HEK293 (cell line): ENCODE data around the gene SLC51B.
"Not testable (repeated sequence)": the region's sequence is repeated elsewhere in the genome, so short reads cannot be mapped to it uniquely, and the experiment has no call there.

ENCODE experiments used
- CTCF ChIA-PET: fragments of 350-600 bp; formaldehyde crosslinking; extraction: SDS; loops from one replicate; lab custom pipeline; 2021; ENCODE audit warnings: antibody characterized with exemption; lab: Yijun Ruan, JAX
- POLR2A ChIA-PET: fragments of 300-600 bp; formaldehyde crosslinking; extraction: SDS; loops from one replicate; lab custom pipeline; 2020; ENCODE audit warnings: antibody characterized with exemption, inconsistent platforms; lab: Yijun Ruan, JAX
- H3K27ac ChIP-seq: fragments of 200-500 bp; sonication (Bioruptor generic); 2 replicates; pipeline ENCODE4 v1.5.1; 2014; ENCODE audit warnings: low read depth, low read length, control low read depth, inconsistent platforms; ENCODE audit errors: extremely low read depth
- H3K36me3 ChIP-seq, 2 experiments: fragments of 200-500 bp in 1 of 2; sonication (Bioruptor generic) in 1 of 2; 1 replicate in 1 of 2; 2 replicates in 1 of 2; pipeline ENCODE4 v1.5.1; 2014 to 2017; ENCODE audit warnings: inconsistent platforms in 2 of 2, low read length in 2 of 2; ENCODE audit not compliant: control insufficient read depth in 2 of 2, insufficient read depth in 1 of 2
- H3K4me1 ChIP-seq: fragments of 200-500 bp; sonication (Bioruptor generic); 2 replicates; pipeline ENCODE4 v1.5.1; 2014; ENCODE audit warnings: mild to moderate bottlenecking, low read length, inconsistent platforms; ENCODE audit not compliant: control insufficient read depth, insufficient read depth
- H3K4me3 ChIP-seq: 2 replicates; pipeline ENCODE4 v1.5.1; 2011; ENCODE audit warnings: low read depth, mild to moderate bottlenecking, control low read depth, low read length, moderate library complexity
- H3K9me3 ChIP-seq: fragments of 200-500 bp; sonication (Bioruptor generic); 2 replicates; pipeline ENCODE4 v1.5.1; 2014; ENCODE audit warnings: low read depth, low read length, inconsistent platforms; ENCODE audit not compliant: control insufficient read depth, insufficient read depth
- ELK4 ChIP-seq: IDR thresholded peaks from 2 replicates; pipeline ENCODE4 v1.6.1; 2011; ENCODE audit warnings: mild to moderate bottlenecking, low read depth, low read length, borderline replicate concordance
- KLF8 ChIP-seq: fragments of 450-650 bp; formaldehyde crosslinking; IDR thresholded peaks from 2 replicates; pipeline ENCODE4 v1.5.1; 2016; ENCODE audit warnings: missing biosample characterization, missing genetic modification characterization
- MYNN ChIP-seq: fragments of 450-650 bp; formaldehyde crosslinking; IDR thresholded peaks from 2 replicates; pipeline ENCODE4 v1.5.1; 2016; ENCODE audit warnings: missing biosample characterization, missing genetic modification characterization, borderline replicate concordance
- TRIM28 ChIP-seq: IDR thresholded peaks from 2 replicates; pipeline ENCODE4 v1.6.1; 2011; ENCODE audit warnings: low read length, control low read depth, borderline replicate concordance
- TSHZ1 ChIP-seq: fragments of 450-650 bp; formaldehyde crosslinking; IDR thresholded peaks from 2 replicates; pipeline ENCODE4 v1.5.1; 2016; ENCODE audit warnings: missing biosample characterization, missing genetic modification characterization, borderline replicate concordance
- ZBTB1 ChIP-seq: fragments of 450-650 bp; formaldehyde crosslinking; IDR thresholded peaks from 2 replicates; pipeline ENCODE4 v1.5.1; 2016; ENCODE audit warnings: missing biosample characterization, missing genetic modification characterization
- ZFHX2 ChIP-seq: fragments of 450-650 bp; formaldehyde crosslinking; conservative IDR thresholded peaks from 2 replicates; pipeline ENCODE4 v1.5.1; 2016; ENCODE audit warnings: missing biosample characterization, missing genetic modification characterization
- ZFP41 ChIP-seq: fragments of 450-650 bp; formaldehyde crosslinking; IDR thresholded peaks from 2 replicates; pipeline ENCODE4 v1.5.1; 2016; ENCODE audit warnings: missing biosample characterization, missing genetic modification characterization, borderline replicate concordance
- ZNF221 ChIP-seq: fragments of 450-650 bp; formaldehyde crosslinking; IDR thresholded peaks from 2 replicates; pipeline ENCODE4 v1.5.1; 2017; ENCODE audit warnings: missing biosample characterization, missing genetic modification characterization, borderline replicate concordance
- ZNF248 ChIP-seq: fragments of 450-650 bp; formaldehyde crosslinking; IDR thresholded peaks from 2 replicates; pipeline ENCODE4 v1.5.1; 2017; ENCODE audit warnings: missing biosample characterization, missing genetic modification characterization
- ZNF473 ChIP-seq: fragments of 450-650 bp; formaldehyde crosslinking; IDR thresholded peaks from 2 replicates; pipeline ENCODE4 v1.5.1; 2017; ENCODE audit warnings: missing biosample characterization, missing genetic modification characterization
- ZNF529 ChIP-seq: fragments of 450-650 bp; formaldehyde crosslinking; IDR thresholded peaks from 2 replicates; pipeline ENCODE4 v1.5.1; 2017; ENCODE audit warnings: missing genetic modification characterization, missing biosample characterization; ENCODE audit not compliant: insufficient replicate concordance
- ZSCAN18 ChIP-seq: fragments of 450-650 bp; formaldehyde crosslinking; IDR thresholded peaks from 2 replicates; pipeline ENCODE4 v1.5.1; 2016; ENCODE audit warnings: missing biosample characterization, missing genetic modification characterization
- ZSCAN4 ChIP-seq: fragments of 450-650 bp; formaldehyde crosslinking; IDR thresholded peaks from 2 replicates; pipeline ENCODE4 v1.5.1; 2017; ENCODE audit warnings: missing biosample characterization, missing genetic modification characterization

Gene SLC51B

GRCh38 chr15:65099336-65099735, 54.1 kb downstream of the SLC51B start:
- Histone ChIP-seq H3K27ac (no peak overlapping the region), H3K4me3 (no peak overlapping the region), H3K36me3 (peaks cover 0 to 39% of the 10 kb centered on the region in 2 experiments; a peak in 2 of 3 replicates), H3K9me3 (no peaks in the 10 kb centered on the region), H3K4me1 (no peaks in the 10 kb centered on the region)
- CTCF ChIA-PET: interaction anchor here (1.0 kb wide), 1 partner anchor 45 kb away, joined by 4 read pairs; no protein-coding TSS in a partner anchor
- TF ChIP-seq ZBTB1 (no peak), MYNN (tag by site-specific recombination) (no peak), ZNF221 (tag by site-specific recombination) (no peak), ZFP41 (tag by site-specific recombination) (no peak), ZNF473 (no peak), ZSCAN18 (tag by site-specific recombination) (no peak), ELK4 (no peak), KLF8 (tag by site-specific recombination) (no peak), TSHZ1 (no peak), ZSCAN4 (no peak)
- POLR2A ChIA-PET: no interaction called here

GRCh38 chr15:65099801-65100200, 54.6 kb downstream of the SLC51B start:
- POLR2A ChIA-PET, H3K4me3 ChIP-seq, H3K4me1 ChIP-seq, H3K9me3 ChIP-seq, H3K27ac ChIP-seq: not testable (repeated sequence)
- H3K36me3 ChIP-seq: peaks cover 0 to 39% of the 10 kb centered on the region in 2 experiments; a peak in 2 of 3 replicates
- CTCF ChIA-PET: interaction anchor here (1.0 kb wide), 1 partner anchor 45 kb away, joined by 4 read pairs; no protein-coding TSS in a partner anchor

- H3K36me3 ChIP-seq: peaks cover 0 to 44% of the 10 kb centered on the region in 2 experiments; a peak in 2 of 3 replicates
- TF ChIP-seq ZNF529: no peak
- TF ChIP-seq ZNF248 (tag by site-specific recombination): no peak
- TF ChIP-seq ZFHX2 (tag by site-specific recombination): no peak
- no peak for TF ChIP-seq TRIM28
- H3K9me3 ChIP-seq: no peaks in the 10 kb centered on the region
- ChIA-PET POLR2A (no interaction called here), CTCF (interaction anchor here (0.8 to 1.8 kb wide), 7 partner anchors 13 to 61 kb away, joined by 3 to 23 read pairs (median 5); no protein-coding TSS in a partner anchor)
- H3K27ac ChIP-seq: no peak overlapping the region
- H3K4me1 ChIP-seq: no peaks in the 10 kb centered on the region
- H3K4me3 ChIP-seq: no peak overlapping the region
These were observed 55.3 kb downstream of the SLC51B start for GRCh38 chr15:65100442-65100841.
